ENCODE results near the gene LAG3.

Gene LAG3

DNA sequence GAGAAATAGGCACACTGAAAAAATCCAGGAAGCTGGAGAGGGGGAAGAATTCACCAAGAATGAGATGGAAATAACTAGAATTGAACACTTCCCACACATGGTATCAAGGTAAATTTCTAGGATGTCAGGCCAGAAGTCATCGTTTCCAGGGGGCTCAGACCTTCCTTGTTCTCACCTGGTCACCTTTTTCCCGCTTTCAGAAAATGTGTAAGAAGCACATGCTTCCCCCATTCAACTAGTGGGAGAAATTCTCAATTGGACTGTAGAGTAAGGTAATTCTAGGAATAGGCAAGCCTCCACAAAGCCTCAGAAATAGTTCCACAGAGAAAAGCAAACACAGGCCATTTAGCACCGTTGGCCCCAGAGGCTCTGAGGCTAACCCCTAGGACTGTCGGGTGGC is 8.9 kb upstream of the LAG3 start:
- TF ChIP-seq, protein P1, sequence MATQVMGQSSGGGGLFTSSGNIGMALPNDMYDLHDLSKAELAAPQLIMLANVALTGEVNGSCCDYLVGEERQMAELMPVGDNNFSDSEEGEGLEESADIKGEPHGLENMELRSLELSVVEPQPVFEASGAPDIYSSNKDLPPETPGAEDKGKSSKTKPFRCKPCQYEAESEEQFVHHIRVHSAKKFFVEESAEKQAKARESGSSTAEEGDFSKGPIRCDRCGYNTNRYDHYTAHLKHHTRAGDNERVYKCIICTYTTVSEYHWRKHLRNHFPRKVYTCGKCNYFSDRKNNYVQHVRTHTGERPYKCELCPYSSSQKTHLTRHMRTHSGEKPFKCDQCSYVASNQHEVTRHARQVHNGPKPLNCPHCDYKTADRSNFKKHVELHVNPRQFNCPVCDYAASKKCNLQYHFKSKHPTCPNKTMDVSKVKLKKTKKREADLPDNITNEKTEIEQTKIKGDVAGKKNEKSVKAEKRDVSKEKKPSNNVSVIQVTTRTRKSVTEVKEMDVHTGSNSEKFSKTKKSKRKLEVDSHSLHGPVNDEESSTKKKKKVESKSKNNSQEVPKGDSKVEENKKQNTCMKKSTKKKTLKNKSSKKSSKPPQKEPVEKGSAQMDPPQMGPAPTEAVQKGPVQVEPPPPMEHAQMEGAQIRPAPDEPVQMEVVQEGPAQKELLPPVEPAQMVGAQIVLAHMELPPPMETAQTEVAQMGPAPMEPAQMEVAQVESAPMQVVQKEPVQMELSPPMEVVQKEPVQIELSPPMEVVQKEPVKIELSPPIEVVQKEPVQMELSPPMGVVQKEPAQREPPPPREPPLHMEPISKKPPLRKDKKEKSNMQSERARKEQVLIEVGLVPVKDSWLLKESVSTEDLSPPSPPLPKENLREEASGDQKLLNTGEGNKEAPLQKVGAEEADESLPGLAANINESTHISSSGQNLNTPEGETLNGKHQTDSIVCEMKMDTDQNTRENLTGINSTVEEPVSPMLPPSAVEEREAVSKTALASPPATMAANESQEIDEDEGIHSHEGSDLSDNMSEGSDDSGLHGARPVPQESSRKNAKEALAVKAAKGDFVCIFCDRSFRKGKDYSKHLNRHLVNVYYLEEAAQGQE (IDR thresholded peaks at IDR 0.05; ENCODE audit: insufficient read depth in 1 of 2, low read depth in 2 of 2, low read length in 2 of 2) = no peak
- no peak for TF ChIP-seq TAF1 (IDR thresholded peaks at IDR 0.05; ENCODE audit: borderline replicate concordance, insufficient read depth, low read length)
- no peak for TF ChIP-seq SIN3A (IDR thresholded peaks at IDR 0.05; ENCODE audit: borderline replicate concordance, insufficient read depth, low read length)
- TF ChIP-seq POLR2AphosphoS5 (IDR thresholded peaks at IDR 0.05; ENCODE audit: low read depth, low read length) = no peak
- no peak for TF ChIP-seq FOXP2 (optimal IDR thresholded peaks at IDR 0.05; ENCODE audit: borderline replicate concordance, extremely low read depth, extremely low read length, insufficient read depth)

DNA sequence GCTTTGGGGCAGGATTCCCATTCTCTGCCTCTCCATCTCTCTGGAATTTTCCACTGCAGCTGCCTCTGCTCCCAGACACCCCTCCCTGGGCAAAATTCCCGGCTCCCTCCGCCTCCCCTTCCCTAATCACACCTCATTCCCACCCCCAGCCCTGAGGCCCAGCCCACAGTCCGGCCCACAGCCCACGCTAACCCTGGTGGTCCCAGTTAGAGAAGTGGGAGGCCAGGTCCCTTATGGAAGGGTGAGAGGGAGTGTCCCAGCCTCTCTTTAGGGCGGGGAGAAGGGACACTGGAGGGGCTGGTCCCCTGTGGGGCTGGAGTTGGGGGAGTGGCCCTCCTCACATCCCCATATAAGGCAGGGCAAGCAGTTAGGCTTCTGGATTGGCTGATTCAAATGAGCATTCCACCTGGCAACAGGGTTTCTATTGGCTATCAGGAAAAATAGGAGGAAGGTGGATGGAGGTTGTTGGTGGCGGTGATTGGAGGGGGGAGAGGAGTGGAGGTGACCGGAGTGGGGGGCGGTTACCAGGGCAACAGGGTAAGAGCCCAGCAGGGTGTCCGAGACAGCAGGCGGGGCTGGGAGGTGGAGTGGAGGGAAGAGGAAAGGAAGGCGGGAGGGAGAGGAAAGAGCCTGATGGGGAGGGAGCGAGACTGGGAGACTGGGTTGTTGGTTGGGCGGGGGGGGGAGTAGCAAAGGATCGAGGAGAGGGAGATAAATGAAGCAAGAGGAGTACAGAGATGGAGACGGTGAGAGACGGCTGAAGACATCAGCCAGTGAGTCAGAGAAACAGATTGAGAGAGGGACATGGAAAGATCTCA is 8.1 kb upstream of the LAG3 start:
- TF ChIP-seq FOXP2 (optimal IDR thresholded peaks at IDR 0.05; ENCODE audit: borderline replicate concordance, extremely low read depth, extremely low read length, insufficient read depth) (no peak), TAF1 (IDR thresholded peaks at IDR 0.05; ENCODE audit: borderline replicate concordance, insufficient read depth, low read length) (peak; percentile 52; the same call in 1 of the 2 replicates), SIN3A (IDR thresholded peaks at IDR 0.05; ENCODE audit: borderline replicate concordance, insufficient read depth, low read length) (no peak)

DNA sequence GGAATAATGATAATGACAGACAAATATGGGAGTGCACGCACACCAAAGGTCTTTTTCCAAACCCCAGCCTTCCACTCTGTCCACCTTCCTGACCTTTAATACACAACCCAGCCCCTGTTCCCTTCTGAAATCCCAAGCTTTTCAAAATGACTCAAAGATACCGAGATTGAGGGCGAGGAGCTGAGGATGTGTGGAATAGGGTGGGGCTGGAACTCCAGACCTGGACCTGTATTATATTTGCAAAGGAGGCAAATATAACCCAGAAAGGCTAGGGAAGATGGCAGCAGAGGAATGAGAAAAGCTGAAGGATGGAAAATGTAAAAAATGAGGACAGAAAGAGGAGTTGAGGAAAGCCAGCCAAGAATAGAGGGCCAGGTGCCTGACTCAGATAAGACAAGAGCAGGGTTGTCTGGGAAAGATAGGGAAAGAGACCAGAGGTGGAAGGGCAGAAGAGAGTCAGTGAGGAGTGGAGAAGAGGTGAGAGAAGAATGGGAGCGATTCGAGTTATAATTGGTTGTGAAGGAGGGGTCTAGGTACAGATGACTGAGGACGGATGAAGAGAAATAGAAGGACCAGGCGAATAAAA is 7.2 kb upstream of the LAG3 start:
- TF ChIP-seq FOXP2 (optimal IDR thresholded peaks at IDR 0.05; ENCODE audit: borderline replicate concordance, extremely low read depth, extremely low read length, insufficient read depth) (no peak), POLR2AphosphoS5 (IDR thresholded peaks at IDR 0.05; ENCODE audit: low read depth, low read length) (0 out of 2 replicates have a peak, but pooled peaks have one; percentile 34)

DNA sequence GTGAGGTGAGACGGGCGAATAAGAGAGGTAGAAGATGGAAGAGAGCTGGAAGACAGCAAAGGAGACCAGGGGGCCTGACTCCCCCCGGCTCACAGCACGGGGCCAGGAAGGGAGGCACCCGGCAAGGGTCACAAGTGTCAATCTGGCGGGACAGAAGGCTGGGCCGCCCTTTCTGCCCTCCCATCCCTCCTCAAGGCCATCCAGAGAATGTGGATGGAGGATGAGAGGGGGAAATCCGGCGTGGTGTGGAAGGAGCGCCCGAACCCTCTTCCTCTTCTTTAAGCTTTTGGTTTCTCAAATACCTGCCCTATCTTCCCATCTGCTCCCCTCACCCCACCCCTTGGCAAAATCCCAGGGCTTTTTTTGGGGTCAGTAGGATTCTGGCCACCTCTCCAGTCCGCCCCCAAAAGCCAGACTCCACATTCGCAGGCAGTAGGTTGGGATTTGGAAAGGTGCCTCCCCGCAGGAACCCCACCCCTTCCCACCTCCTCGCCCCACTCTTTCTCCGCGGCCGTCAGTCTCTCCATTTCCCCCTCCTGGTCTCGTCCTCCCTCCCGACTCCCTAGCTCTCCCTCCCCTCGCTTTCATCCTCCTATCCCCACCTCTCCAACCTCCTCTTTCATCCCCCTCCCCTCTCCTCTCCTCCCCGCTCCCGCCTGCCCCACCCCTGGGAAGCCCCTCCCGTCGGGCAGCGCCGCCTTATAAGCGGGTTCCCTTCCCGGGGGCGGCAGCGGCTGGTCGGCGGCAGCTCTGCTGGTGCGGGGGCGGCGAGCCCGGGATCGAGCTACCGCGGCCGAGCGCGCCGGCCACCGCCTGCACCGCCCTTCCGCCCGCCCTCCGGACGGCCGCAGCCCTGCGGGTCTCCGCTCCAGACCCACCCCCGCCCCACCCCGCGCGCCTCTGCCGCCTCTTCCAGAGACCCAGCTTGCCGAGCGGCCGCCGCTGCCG is 6.4 kb upstream of the LAG3 start, which contains the start of gene PTMS:
TSS of gene PTMS (plus strand) at position 730 of the 948 bp plus-strand sequence. CDS start 343 bp downstream, outside the sequence.
- TF ChIP-seq, protein P1 (IDR thresholded peaks at IDR 0.05; ENCODE audit: insufficient read depth in 1 of 2, low read depth in 2 of 2, low read length in 2 of 2) = no peak
- TF ChIP-seq SIN3A (IDR thresholded peaks at IDR 0.05; ENCODE audit: borderline replicate concordance, insufficient read depth, low read length) (peak; percentile 61; the same call in 1 of the 2 replicates), TAF1 (IDR thresholded peaks at IDR 0.05; ENCODE audit: borderline replicate concordance, insufficient read depth, low read length) (0 out of 2 replicates have a peak, but pooled peaks have one; percentile 64), POLR2AphosphoS5 (IDR thresholded peaks at IDR 0.05; ENCODE audit: low read depth, low read length) (peak; percentile 87)

DNA sequence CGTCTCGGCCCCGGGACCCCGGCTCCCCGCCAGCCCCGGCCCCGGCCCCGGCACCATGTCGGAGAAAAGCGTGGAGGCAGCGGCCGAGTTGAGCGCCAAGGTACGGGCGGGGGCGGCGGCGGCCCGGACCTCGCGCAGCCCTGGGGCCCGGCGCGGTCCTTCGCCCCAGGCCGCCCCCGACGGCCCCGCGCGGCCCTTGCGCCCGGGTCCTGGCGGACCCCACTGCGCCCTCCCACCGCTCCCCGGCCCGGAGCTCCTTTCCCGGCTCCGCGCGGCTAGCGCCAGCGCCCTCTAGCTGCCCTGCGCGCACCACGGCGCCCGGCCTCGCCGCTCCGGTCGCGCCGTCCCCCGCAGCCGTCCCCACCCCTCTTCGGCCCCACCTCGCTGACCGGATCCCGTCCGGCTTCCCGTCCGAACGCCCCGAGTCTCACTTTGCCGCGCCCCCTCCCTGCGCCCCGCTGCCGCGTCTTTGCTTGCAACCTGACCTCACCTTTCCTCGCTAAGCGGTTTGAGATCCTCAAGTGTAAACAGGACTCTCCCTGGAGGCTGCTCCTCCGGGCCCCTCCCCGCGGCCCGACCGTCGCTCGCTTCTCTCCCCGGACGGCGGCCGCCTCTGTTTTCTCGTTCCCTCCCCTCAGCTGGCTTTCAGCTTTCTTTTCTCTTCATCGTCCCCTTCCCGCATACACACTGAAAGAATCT is 5.5 kb upstream of the LAG3 start:
- 0 out of 2 replicates have a peak, but pooled peaks have one; percentile 55 for TF ChIP-seq SIN3A (IDR thresholded peaks at IDR 0.05; ENCODE audit: borderline replicate concordance, insufficient read depth, low read length)
- no peak for TF ChIP-seq TAF1 (IDR thresholded peaks at IDR 0.05; ENCODE audit: borderline replicate concordance, insufficient read depth, low read length)
- TF ChIP-seq FOXP2 (optimal IDR thresholded peaks at IDR 0.05; ENCODE audit: borderline replicate concordance, extremely low read depth, extremely low read length, insufficient read depth) = no peak
